Kidney capillary endothelial cell (primary cell): ENCODE data around the gene ZG16.
"Not testable (repeated sequence)": the region's sequence is repeated elsewhere in the genome, so short reads cannot be mapped to it uniquely, and the experiment has no call there.

Experiments
- DNase-seq: peaks from one replicate; pipeline ENCODE4 v3.0.0-alpha.2; 2018; ENCODE audit warnings: low spot score

ZG16 gene

DNA sequence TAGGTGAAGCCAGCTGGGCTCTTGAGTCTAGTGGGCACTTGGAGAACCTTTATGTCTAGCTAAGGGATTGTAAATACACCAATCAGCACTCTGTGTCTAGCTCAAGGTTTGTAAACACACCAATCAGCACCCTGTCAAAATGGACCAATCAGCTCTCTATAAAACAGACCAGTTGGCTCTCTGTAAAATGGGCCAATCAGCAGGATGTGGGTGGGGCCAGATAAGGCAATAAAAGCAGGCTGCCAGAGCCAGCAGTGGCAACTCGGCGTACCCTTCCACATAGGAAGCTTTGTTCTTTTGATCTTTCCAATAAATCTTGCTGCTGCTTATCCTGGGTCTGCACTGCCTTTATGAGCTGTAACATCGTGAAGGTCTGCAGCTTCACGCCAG, 29.3 kb upstream of the ZG16 start:
- not testable (repeated sequence) for DNase-seq

DNA sequence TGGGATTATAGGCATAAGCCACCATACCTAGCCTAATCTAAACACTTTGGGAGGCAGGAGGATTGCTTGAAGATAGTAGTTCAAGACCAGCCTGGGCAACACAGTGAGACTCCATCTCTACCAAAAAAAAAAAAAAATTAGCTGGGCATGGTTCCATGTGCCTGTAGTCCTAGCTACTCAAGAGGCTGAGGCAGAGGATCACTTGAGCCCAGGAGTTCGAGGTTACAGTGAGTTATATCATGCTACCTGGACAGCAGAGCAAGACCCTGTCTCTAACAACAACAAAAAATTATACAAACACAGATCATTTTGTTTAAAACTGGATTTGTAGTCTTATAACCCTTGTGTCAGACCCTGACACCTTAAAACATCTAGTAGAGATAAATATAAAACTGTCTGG, 24.5 kb upstream of the ZG16 start:
- DNase-seq: no peak

DNA sequence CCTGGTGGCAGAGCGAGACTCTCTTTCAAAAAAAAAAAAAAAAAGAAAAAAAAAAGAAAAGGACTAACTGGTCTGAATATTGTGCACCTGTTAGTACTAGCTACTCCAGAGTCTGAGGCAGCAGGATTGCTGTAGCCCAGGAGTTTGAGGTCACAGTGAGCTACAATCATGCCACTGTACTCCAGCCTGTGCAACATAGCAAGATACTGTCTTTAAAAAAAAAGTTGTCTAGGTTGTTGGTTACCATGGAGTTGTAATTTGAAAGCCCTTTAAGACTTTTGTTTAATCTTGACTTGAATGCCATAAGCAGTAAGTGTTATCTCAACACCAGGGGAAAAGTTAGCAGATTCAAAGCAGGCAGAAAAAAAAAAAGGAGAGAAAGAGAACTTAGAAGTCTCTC, 21.4 kb upstream of the ZG16 start:
- no peak for DNase-seq

DNA sequence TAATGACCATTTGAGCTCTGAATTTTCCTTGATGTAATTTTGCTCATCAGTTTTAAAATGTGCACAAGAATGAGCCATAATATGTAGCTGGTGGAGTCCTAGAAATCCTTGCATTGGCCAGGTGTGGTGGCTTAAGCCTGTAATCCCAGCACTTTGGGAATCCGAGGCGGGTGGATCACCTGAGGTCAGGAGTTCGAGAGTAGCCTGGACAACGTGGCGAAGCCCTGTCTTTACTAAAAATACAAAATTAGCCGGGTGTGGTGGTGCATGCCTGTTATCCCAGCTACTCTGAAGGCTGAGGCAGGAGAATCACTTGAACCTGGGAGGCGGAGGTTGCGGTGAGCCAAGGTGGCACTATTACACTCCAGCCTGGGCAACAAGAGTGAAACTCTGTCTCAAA, 21.0 kb upstream of the ZG16 start:
- not testable (repeated sequence) for DNase-seq

DNA sequence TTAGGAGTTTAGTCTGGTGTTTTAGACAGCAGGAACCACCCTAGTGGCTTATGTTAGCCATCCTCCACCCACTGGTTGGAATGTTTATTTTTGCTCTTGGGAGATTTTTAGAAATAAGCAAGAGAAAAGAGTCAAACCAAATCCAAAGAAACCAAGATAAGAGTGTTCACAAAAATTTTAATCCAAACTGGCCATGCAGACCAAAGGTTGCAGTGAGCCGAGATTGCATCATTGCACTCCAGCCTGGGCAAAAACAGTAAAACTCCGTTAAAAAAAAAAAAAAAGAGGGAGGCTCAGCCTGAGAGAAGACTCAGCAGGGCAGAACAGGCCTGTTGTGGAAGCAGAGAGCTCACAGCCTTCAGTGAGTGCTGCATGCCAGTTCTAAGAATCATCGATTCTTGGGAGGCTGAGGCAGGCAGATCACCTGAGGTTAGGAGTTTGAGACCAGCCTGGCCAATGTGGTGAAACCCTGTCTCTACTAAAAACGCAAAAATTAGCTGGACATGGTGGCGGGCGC, 20.0 kb upstream of the ZG16 start:
- no peak for DNase-seq

DNA sequence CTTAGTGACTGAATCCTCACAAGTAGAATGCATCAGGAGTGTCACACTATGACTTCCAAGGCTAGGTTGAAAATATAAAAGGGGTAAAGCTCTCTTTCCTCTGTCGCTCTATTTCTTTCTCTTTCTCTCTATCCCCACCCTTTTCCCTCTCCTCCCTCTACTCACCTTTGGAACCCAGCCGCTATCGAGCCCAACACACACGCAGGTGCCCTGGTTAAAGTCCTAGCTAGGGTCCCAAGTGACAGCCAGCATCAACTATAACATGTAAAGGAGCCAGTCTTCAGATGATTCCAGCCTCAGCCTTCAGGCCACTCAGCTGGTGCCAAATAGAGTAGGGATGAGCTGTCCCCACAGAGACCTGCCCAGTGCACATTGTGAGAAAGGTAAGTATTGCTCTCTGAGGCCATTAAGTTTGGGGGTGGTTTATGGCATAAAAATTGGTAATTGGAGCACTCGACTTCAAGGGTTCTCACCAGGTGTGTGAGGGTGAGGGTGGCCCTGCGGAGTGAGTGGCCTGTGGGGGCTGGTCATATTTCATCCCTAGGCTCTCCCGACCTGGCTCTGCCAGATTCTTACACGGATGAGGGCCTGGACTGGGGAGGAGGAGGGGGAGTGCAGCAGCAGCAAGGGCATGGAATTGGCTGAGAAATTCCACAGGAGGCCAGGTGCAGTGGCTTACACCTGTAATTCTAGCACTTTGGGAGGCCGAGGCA, 17.3 kb upstream of the ZG16 start:
- DNase-seq: no peak

DNA sequence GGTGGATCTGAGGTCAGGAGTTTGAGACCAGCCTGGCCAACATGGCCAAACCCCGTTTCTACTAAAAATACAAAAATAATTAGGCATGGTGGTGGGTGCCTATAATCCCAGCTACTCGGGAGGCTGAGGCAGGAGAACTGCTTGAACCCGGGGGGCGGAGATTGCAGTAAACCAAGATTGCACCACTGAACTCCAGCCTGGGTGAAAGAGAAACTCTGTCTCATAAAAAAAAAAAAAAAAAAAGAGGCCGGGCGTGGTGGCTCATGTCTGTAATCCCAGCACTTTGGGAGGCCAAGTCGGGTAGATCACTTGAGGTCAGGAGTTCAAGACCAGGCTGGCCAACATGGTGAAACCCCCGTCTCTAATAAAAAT, 16.8 kb upstream of the ZG16 start:
- DNase-seq: not testable (repeated sequence)

DNA sequence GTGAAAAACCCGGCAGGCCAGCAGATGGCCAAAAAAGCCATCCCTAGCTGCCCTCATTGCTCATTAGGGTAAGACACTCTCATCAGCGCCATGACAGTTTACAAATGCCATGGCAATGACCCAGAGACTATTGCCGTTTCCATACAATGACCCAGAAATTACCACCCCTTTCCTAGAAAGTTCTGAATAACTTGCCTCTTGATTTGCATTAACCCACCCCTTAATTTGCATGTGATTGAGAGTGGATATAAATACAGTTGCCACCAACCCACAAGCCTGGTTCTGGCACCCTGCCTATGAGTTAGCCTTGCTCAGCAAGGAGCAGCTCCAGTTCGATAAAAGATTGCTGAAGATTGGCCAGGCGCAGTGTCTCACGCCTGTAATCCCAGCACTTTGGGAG, 16.2 kb upstream of the ZG16 start:
- no peak for DNase-seq

DNA sequence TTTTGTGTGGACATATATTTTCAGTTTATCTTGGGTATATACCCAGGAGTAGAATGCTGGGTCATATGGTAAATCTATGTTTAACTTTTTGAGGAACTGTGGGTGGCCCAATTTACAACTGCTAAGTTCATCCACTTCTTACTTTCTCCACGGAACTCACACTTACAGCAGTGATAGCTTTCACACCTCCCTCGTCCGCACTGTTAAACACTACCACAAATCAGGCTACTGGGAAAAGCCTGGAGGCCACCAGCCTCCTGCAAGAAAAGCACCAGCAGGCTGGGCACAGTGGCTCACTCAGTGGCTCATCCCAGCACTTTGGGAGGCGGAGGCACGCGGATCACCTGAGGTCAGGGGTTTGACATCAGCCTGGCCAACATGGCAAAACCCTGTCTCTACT, 14.7 kb upstream of the ZG16 start:
- DNase-seq: no peak

DNA sequence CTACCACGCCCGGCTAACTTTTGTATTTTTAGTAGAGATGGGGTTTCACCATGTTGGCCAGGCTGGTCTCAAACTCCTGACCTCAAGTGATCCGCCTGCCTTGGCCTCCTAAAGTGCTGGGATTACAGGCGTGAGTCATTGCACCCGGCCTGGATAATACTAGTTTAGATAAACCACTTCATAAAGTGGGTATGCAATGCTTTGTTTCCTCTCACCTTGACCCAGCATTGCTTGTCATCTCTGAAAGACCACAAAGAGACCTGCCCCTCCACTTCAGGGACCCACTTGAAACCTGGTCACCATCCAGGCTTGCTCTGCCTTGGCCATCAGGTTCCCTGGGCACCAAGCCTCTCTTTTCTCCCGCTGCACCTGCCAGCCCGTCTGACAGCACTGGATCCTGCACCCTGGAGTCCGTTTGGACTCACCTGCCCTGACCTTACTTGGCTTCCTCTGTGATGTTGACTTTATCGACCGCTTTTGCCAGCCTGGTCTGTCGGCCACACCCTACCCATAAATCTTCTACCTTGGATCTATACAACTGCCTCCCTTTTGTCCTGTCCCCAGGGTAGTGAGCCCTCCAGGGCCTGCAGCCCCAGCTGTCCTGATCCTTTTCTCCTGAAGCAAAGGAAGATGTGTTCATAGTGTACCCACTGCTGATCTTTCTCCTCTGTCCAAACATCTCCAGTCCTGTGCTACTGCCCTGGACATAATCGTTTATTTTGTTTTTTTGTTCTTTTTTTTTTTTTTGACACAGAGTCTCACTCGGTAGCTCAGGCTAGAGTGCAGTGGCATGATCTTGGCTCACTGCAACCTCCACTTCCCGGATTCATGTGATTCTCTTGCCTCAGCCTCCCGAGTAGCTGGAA, 12.7 kb upstream of the ZG16 start:
- DNase-seq: no peak

DNA sequence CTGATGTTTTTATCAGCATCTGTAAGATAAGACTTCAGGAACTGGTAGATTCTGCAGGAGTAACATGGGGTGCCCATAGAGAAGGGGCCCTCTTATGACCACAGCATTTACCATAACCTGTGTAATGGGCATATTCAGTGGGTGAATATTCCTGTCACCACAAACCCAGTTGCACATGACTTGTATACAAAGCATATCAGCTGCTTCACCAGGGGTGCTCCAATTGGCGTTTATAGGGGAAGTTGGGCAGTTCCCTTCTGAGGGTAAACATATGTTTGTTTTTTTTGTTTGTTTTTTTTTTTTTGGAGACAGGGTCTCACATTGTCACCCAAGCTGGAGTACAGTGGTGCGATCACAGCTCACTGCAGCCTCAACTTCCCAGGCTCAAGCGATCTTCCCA, 11.5 kb upstream of the ZG16 start:
- no peak for DNase-seq

DNA sequence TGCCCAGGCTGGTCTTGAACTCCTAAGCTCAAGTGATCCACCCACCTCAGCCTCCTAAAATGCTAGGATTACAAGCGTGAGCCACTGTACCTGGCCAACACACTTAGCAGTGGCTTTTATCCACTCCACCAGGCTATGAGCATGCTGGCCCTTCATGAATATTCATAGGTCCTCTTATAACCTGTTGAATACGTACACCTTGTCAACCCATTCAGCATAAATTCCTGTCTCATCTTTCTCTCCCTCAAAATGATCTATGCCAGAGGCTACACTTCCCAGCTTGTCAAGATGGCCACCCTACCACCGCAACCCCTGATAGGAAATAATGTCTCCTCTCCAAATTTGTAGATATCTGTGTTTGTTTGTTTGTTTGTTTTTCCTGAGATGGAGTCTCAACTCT, 11.0 kb upstream of the ZG16 start:
- no peak for DNase-seq

DNA sequence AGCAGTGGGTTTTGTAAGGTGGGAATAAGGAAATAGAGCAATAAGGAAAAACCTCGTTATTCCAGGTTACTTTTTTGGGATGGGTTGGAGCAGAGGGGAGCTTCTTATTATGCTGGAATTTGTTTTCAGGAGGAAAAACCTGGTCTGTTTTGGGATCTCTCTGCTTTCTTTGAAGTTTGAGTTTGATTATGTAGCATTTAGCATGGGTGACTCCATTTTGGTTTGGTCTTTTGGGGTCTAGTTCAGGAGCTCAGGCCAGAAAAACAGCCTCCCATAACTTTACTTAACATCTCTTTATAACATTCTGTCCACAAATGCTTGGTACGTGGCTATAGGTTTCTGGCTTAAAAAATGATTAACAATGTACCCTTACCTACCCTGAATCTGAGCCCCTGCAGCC, 8.5 kb upstream of the ZG16 start:
- DNase-seq: no peak

DNA sequence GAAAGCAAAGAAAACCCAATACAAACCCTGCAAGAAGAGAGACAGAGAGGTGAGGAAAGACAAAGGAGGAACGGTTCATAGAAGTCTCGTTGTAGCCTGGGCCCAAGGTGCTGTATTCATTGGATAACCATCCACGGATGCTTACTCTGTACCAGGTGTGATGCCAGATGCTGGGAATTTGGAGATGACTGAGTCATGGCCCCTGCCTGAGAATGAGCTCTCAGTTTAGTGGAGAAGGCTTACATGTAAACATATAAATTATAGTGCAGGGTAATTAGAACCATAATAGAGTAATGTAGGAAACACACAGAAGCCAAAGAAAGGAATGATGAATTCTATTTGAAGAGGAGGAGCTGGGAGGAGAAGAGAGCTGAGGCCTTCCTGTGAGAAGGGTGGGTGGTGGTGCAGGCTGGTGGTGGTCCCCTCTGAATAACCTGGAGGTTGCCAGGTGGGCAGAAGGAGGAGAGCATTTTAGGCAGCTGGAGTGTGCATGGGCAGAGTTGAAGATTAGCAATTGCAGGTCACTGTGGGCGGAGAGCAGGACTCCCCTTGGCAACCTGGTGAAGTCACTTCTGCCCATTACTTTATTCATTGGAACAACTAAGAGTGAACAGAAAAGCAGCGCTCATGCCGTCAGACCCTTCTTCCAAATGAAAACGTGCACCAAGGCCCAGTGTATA, 7.7 kb upstream of the ZG16 start:
- DNase-seq: no peak

DNA sequence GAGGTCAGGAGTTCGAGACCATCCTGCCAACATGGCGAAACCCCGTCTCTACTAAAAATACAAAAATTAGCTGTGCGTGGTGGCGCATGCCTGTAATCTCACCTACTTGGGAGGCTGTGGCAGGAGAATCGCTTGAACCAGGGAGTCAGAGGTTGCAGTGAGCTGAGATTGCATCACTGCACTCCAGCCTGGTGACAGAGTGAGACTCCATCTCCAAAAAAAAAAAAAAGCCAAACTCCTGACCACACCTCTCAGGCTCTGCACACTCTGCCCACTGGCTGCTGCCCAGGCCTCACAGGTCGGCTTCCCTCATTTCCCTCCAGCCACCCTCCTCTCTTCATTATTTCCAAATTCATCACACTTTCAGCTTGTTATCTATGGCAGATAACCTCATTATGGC, 5.7 kb upstream of the ZG16 start:
- DNase-seq: not testable (repeated sequence)

DNA sequence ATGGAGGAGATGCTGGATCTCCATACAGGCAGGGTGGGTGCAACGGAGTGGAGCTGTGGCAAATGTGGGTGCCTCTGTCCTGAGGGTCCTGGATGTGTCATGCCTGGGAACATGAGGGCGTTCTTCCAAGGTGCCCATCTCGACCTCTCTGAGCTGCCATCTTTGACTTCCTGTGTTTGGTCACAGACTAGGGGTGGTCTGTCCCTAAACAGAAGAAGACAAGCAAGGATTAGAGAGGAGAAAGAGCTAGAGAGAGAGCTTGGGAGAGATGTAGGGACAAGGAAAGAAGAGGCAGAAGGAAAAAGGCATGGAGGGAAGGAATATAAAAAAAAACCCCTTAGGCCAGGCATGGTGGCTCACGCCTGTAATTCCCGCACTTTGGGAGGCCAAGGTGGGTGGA, 3.3 kb upstream of the ZG16 start:
- DNase-seq: no peak

DNA sequence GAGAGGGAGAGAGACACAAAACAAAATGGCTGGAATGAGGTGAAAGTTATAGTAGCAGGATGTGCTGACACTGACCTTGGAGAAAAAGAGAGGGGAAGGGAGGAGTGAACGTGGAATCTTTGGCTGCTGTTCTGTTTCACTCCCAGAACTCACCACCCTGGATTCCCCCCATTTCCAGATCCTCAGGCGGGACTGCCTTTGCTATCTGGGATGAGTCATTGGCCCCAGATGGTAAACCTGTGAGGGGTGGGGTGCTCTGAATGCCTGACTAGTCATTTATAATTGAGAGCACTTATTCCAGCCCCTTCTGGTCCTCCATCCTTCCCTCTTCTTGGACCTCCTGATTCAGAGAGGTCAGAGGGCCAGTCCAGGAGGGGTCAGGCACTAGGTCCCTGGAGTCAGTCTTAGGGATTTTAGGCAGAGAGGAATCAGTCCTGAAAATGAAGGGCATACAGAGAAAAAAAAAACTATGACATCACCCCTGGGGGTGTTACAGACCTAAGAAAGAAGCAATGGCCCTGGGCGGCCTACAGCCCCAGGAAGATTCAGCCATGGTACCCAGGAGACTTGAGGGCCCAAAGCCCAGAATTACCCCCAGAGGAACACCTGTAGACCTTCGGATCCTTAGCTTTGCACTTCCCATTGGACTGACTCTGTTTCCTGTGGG, 2.2 kb upstream of the ZG16 start:
- DNase-seq: no peak

DNA sequence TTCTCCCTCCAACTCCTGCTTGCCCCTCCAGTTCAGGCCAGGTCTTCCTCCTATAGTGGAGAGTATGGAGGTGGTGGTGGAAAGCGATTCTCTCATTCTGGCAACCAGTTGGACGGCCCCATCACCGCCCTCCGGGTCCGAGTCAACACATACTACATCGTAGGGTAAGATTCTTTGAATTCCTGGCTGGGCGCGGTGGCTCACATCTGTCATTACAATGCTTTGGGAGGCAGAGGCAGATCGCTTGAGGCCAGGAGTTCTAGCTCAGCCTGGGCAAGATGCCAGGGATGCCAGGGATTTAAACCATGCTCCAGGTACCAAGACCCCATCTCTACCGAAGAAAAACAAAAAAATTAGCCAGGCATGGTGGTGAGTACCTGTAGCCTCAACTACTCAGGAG, 1.4 kb downstream of the ZG16 start:
- no peak for DNase-seq

DNA sequence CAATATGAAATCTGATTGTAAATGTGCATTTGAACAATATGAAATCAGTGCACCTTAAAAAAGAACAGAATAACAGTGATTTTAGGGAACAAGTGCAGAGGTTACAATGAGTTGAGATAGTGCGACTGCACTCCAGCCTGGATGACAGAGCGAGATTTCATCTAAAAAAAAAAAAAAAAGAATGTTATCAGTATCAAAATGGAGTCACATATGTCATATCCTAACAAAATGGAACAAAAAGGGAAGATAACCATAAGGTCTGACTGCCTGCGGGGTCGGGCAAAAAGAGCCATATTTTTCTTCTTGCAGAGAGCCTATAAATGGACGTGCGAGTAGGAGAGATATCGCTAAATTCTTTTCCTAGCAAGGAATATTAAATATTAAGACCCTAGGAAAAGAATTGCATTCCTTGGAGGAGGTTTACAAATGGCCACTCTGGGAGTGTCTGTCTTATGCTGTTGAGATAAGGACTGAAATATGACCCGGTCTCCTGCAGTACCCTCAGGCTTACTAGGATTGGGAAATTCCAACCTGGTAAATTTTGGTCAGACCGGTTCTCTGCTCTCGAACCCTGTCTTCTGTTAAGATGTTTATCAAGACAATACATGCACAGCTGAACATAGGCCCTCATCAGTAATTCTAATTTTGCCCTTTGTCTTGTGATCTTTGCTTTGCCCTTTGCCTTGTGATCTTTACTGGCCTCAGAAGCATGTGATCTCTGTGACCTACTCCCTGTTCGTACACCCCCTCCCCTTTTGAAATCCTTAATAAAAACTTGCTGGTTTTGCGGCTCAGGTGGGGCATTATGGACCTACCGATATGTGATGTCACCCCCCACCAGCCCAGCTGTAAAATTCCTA, 5.3 kb downstream of the ZG16 start:
- not testable (repeated sequence) for DNase-seq

DNA sequence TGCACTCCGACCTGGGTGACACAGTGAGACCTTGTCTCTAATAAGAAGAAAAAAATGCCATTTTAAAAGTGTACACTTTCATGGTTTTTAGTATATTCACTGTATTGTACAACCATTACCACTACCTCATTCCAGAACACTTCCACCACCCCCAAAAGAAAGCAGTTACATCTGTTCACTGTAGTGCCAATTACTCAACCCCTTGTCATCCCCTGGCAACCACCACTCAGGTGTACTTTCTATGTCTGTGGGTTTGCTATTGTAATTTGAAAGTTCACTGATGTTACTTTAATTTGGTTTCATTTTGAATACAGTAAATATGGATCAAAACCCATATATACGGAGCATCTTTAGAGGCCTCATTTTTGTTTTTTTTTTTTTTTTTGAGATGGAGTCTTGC, 6.1 kb downstream of the ZG16 start:
- DNase-seq: no peak

DNA sequence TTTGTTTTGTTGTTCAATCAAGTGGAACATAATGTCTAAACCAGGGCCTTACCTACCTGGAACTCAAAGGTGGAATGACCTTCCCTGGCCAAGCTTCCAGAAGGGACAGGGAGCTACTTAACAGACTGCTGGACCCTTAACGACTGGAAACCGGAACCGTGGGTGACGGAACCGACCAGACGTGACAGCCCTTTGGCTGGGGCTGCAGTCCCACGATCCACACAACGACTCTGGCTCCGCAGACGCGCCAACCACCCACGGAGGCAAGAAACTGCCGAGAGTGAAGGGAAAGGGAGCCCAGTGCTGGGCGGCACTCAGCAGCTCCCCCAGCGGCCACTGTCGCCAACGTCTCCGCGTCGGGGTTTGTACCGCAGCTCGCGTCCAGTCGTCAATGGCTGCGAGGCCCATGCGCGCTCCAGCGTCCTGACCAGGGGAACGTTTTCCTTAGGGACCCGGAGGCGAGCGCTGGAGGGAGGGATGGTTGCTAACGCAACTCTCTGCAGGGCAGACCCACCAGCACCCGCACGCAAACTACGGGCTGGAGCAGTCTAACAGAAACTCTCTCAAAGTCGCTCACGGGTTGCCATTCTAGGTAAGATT, 6.9 kb downstream of the ZG16 start:
- peak; percentile 53 for DNase-seq
